ENCODE data around the gene GPATCH2L. TPM values are rescaled to one million over a fixed set of nuclear protein-coding genes. Genes with fewer than 3 reads are reported as not detected.

The GPATCH2L gene
- total RNA-seq (10 to 100 TPM; 48.0 to 69.9 TPM), polyA plus RNA-seq (10 to 100 TPM in 1 of 2 donors, 1 to 10 TPM in 1; 4.3 to 16.8 TPM)
- long read RNA-seq, donor 1, full-length matches to known transcripts: 9 of 9 reads
- long read RNA-seq, donor 1, partial matches to known transcripts: 0 of 9 reads
- long read RNA-seq, donor 1, other reads (novel, unspliced or antisense): 0 of 9 reads
- long read RNA-seq, donor 2, full-length matches to known transcripts: 1 of 1 reads
- long read RNA-seq, donor 2, partial matches to known transcripts: 0 of 1 reads
- long read RNA-seq, donor 2, other reads (novel, unspliced or antisense): 0 of 1 reads
- long read RNA-seq, donor 3, full-length matches to known transcripts: 1 of 1 reads
- long read RNA-seq, donor 3, partial matches to known transcripts: 0 of 1 reads
- long read RNA-seq, donor 3, other reads (novel, unspliced or antisense): 0 of 1 reads
- long read RNA-seq, donor 4, full-length matches to known transcripts: 1 of 1 reads
- long read RNA-seq, donor 4, partial matches to known transcripts: 0 of 1 reads
- long read RNA-seq, donor 4, other reads (novel, unspliced or antisense): 0 of 1 reads
- long read RNA-seq, donor 5, full-length matches to known transcripts: 7 of 13 reads
- long read RNA-seq, donor 5, partial matches to known transcripts: 6 of 13 reads
- long read RNA-seq, donor 5, other reads (novel, unspliced or antisense): 0 of 13 reads

DNA sequence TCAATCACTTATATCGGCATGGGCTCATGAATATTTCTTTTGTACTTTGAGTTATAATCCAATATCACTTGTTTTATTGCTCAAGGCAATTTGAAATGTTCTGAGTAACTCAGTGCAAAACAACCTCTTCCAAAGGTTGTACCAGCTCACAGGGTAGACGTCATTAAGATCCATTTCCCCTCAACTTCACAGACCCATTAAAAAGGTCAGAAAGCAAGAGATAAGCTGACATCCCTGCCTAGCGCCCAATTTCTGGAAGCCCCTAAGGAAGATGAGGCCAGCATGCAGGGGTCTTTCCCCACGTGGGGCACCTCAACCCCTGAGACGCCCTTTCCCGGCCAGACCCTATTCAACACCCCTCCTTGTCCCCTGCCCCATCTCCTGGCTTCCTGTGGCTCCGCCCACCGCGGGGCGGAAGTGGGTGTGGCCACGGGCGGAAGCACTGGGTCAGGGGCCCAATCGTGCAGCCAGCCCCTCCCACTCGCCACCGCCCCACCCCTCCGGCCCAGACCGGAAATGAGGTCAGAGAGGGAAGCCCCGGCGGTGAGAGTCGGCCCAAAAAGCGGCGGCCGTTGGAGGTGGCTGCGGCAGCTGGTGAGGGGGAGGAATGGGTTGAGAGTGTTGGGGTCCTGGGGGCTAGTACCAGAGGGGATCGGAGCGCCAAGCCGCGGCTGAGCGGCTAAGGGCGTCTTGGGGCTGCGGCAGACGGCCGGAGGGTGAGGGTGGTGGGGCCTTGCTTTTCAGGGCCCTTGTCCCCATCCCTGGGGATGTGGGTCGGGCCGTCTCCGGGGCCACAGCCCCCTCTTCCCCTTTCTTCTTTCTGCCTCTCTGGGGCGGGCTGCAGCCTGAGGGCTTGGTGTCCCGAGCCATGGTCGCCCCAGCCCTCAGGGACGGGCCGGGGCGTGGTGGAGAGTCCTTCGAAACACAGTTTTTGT is at the start of gene GPATCH2L:
GPATCH2L (plus strand) TSS at position 525 of the 935 bp plus-strand sequence. CDS start 2,442 bp downstream, outside the sequence.
- Histone ChIP-seq H3K9me3 (ENCODE audit: control insufficient read depth in 4 of 4, insufficient read depth in 3 of 4, low read length in 3 of 4) (no peaks in the 10 kb centered on the region), H3K4me3 (peak within 1 kb of the TSS; percentile 98), H3K27me3 (ENCODE audit: control insufficient read depth in 3 of 3, insufficient read depth in 3 of 3, low read length in 2 of 3) (peaks cover 0 to 13% (median 8%) of the 10 kb centered on the region in 3 donors), H3K27ac (ENCODE audit: low read depth in 1 of 2, low read length in 1 of 2) (peak within 1 kb of the TSS; percentile 92 to 93), H3K9ac (ENCODE audit: insufficient read depth in 1 of 2, low read length in 2 of 2) (peak within 1 kb of the TSS; percentile 82 to 87), H3K36me3 (ENCODE audit: control insufficient read depth in 4 of 4, insufficient read depth in 4 of 4, low read length in 4 of 4) (peaks cover 4 to 23% (median 12%) of the 10 kb centered on the region in 4 donors), H3K4me1 (ENCODE audit: control insufficient read depth in 5 of 5, insufficient read depth in 5 of 5, low read length in 5 of 5) (peaks cover 6 to 39% (median 16%) of the 10 kb centered on the region in 5 donors)
- WGBS, 2 donors: 3% methylated on average over 43 of the region's 43 CpGs
- ATAC-seq (ENCODE audit: insufficient read depth, low FRiP score) (peak; percentile 96), DNase-seq (peak; percentile 95 to 96 (median 95))
- TF ChIP-seq, protein P1, sequence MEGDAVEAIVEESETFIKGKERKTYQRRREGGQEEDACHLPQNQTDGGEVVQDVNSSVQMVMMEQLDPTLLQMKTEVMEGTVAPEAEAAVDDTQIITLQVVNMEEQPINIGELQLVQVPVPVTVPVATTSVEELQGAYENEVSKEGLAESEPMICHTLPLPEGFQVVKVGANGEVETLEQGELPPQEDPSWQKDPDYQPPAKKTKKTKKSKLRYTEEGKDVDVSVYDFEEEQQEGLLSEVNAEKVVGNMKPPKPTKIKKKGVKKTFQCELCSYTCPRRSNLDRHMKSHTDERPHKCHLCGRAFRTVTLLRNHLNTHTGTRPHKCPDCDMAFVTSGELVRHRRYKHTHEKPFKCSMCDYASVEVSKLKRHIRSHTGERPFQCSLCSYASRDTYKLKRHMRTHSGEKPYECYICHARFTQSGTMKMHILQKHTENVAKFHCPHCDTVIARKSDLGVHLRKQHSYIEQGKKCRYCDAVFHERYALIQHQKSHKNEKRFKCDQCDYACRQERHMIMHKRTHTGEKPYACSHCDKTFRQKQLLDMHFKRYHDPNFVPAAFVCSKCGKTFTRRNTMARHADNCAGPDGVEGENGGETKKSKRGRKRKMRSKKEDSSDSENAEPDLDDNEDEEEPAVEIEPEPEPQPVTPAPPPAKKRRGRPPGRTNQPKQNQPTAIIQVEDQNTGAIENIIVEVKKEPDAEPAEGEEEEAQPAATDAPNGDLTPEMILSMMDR (IDR thresholded peaks at IDR 0.05; ENCODE audit: control extremely low read depth, extremely low read depth): no peak

DNA sequence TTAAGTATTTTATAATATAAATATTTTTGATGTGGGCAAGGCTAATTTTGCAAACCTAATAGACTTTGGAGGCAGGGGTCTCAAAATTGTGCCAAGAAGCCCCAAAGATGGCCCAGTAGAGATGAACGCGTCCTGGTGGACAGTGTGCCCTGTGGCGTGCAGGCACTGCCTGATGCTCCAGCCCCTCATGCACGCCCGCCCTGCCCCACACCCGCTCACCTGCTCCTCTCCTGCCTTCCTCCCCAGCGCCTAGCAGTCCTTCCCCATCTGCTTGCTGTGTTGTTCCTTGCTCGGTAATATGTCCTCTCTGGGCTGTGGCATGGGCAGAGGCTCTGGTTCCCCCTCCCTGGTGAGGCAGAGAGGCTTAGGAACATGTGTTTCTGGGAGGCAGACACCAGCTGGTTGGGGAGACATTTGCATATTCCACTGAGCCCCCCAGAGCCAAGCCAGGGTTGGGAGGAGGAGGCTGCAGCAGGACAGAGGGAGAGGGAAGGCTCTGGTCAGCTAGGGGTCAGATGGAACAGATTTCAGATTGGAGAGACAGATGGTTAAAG is 46.8 kb upstream of the GPATCH2L start:
- DNase-seq (no peak), ATAC-seq (ENCODE audit: insufficient read depth, low FRiP score) (no peak)
- H3K4me3 ChIP-seq: no peak overlapping the region
- 83 to 84% methylated on average over 8 of the region's 8 CpGs for WGBS, 2 donors
- H3K9me3 ChIP-seq (ENCODE audit: control insufficient read depth in 4 of 4, insufficient read depth in 3 of 4, low read length in 3 of 4): no peaks in the 10 kb centered on the region
- H3K4me1 ChIP-seq (ENCODE audit: control insufficient read depth in 5 of 5, insufficient read depth in 5 of 5, low read length in 5 of 5): peaks cover 0 to 32% (median 13%) of the 10 kb centered on the region in 5 donors
- no peaks in the 10 kb centered on the region for H3K27me3 ChIP-seq (ENCODE audit: control insufficient read depth in 3 of 3, insufficient read depth in 3 of 3, low read length in 2 of 3)
- no peak overlapping the region for H3K9ac ChIP-seq (ENCODE audit: insufficient read depth in 1 of 2, low read length in 2 of 2)
- H3K27ac ChIP-seq (ENCODE audit: low read depth in 1 of 2, low read length in 1 of 2): no peak overlapping the region
- no peaks in the 10 kb centered on the region for H3K36me3 ChIP-seq (ENCODE audit: control insufficient read depth in 4 of 4, insufficient read depth in 4 of 4, low read length in 4 of 4)
- TF ChIP-seq, protein P1 (IDR thresholded peaks at IDR 0.05; ENCODE audit: control extremely low read depth, extremely low read depth): no peak

DNA sequence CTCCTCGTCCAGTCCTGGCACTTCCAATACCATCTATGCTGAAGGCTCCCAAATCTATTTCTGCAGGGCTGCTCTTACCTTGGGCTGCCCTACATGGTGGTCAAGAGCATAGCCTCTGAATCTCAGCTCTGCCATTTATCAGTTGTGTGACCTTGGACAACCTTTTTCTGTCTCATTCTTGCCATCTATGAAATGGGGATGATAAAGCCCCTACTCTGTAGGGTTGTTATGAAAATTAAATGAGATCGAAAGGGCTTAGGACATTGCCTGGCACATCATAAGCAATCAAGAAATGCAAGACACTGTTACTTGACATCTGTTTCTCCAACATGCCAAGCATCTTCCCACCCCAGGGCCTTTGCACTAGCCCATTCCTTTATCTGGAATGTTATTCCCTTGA is 45.5 kb upstream of the GPATCH2L start:
- ATAC-seq (ENCODE audit: insufficient read depth, low FRiP score) (no peak), DNase-seq (no peak)
- H3K36me3 ChIP-seq (ENCODE audit: control insufficient read depth in 4 of 4, insufficient read depth in 4 of 4, low read length in 4 of 4): no peaks in the 10 kb centered on the region
- H3K27me3 ChIP-seq (ENCODE audit: control insufficient read depth in 3 of 3, insufficient read depth in 3 of 3, low read length in 2 of 3): no peaks in the 10 kb centered on the region
- no peaks in the 10 kb centered on the region for H3K9me3 ChIP-seq (ENCODE audit: control insufficient read depth in 4 of 4, insufficient read depth in 3 of 4, low read length in 3 of 4)
- TF ChIP-seq, protein P1 (IDR thresholded peaks at IDR 0.05; ENCODE audit: control extremely low read depth, extremely low read depth): no peak
- peaks cover 0 to 18% (median 8%) of the 10 kb centered on the region in 5 donors for H3K4me1 ChIP-seq (ENCODE audit: control insufficient read depth in 5 of 5, insufficient read depth in 5 of 5, low read length in 5 of 5)
- 84 to 91% methylated on average over 2 of the region's 2 CpGs for WGBS, 2 donors
- H3K27ac ChIP-seq (ENCODE audit: low read depth in 1 of 2, low read length in 1 of 2): no peak overlapping the region
- no peak overlapping the region for H3K9ac ChIP-seq (ENCODE audit: insufficient read depth in 1 of 2, low read length in 2 of 2)
- no peak overlapping the region for H3K4me3 ChIP-seq

All from lung (tissue), 16 donors.